ENCODE results near the gene LCN10.
A peak's percentile ranks its signal among the peaks of the same experiment; 100 is the strongest.

LCN10 gene

GRCh38 chr9:136695955-136696354 lies 46.8 kb downstream of the LCN10 start:
- Mint-ChIP-seq H3K9me3 (no peaks in the 10 kb centered on the region), H3K27ac (no peak overlapping the region), H3K36me3 (no peaks in the 10 kb centered on the region), H3K4me1 (peaks cover 9% of the 10 kb centered on the region), H3K27me3 (peaks cover 81% of the 10 kb centered on the region), H3K4me3 (no peak overlapping the region)
- CTCF ChIA-PET: interaction anchor here (2.2 kb wide), 1 partner anchor 24 kb away, joined by 7 read pairs; no protein-coding TSS in a partner anchor
- no peak for DNase-seq

- H3K4me3 Mint-ChIP-seq: no peak overlapping the region
- no peak overlapping the region for H3K27ac Mint-ChIP-seq
- peaks cover 78% of the 10 kb centered on the region for H3K27me3 Mint-ChIP-seq
- peaks cover 4% of the 10 kb centered on the region for H3K4me1 Mint-ChIP-seq
- H3K36me3 Mint-ChIP-seq: no peaks in the 10 kb centered on the region
- no peaks in the 10 kb centered on the region for H3K9me3 Mint-ChIP-seq
- DNase-seq: no peak
- CTCF ChIA-PET: interaction anchor here (1.1 to 2.2 kb wide), 2 partner anchors 20 to 23 kb away, joined by 3 to 7 read pairs; no protein-coding TSS in a partner anchor
Observed at GRCh38 chr9:136695435-136695895, 47.3 kb downstream of the LCN10 start.

GRCh38 chr9:136694872-136695247 lies 47.9 kb downstream of the LCN10 start:
- Mint-ChIP-seq H3K27ac (no peak overlapping the region), H3K9me3 (no peaks in the 10 kb centered on the region), H3K4me3 (no peak overlapping the region), H3K36me3 (no peaks in the 10 kb centered on the region), H3K4me1 (no peaks in the 10 kb centered on the region), H3K27me3 (peaks cover 78% of the 10 kb centered on the region)
- no peak for DNase-seq
- CTCF ChIA-PET: interaction anchor here (1.1 kb wide), 1 partner anchor 21 kb away, joined by 3 read pairs; no protein-coding TSS in a partner anchor

- Mint-ChIP-seq H3K4me1 (no peaks in the 10 kb centered on the region), H3K36me3 (no peaks in the 10 kb centered on the region), H3K27ac (no peak overlapping the region), H3K4me3 (no peak overlapping the region), H3K27me3 (peaks cover 78% of the 10 kb centered on the region), H3K9me3 (no peaks in the 10 kb centered on the region)
- DNase-seq: peak; percentile 42
- CTCF ChIA-PET: interaction anchor here (1.1 kb wide), 1 partner anchor 21 kb away, joined by 3 read pairs; no protein-coding TSS in a partner anchor
Observed at GRCh38 chr9:136694163-136694871, 48.4 kb downstream of the LCN10 start.

GRCh38 chr9:136693490-136694162 lies 49.1 kb downstream of the LCN10 start:
- Mint-ChIP-seq H3K4me1 (no peaks in the 10 kb centered on the region), H3K36me3 (no peaks in the 10 kb centered on the region), H3K9me3 (no peaks in the 10 kb centered on the region), H3K4me3 (no peak overlapping the region), H3K27ac (no peak overlapping the region), H3K27me3 (peaks cover 79% of the 10 kb centered on the region)
- CTCF ChIA-PET: no interaction called here
- no peak for DNase-seq

GRCh38 chr9:136693135-136693489 lies 49.6 kb downstream of the LCN10 start:
- Mint-ChIP-seq H3K4me1 (no peaks in the 10 kb centered on the region), H3K4me3 (no peak overlapping the region), H3K27me3 (peaks cover 79% of the 10 kb centered on the region), H3K27ac (no peak overlapping the region), H3K36me3 (no peaks in the 10 kb centered on the region), H3K9me3 (no peaks in the 10 kb centered on the region)
- no peak for DNase-seq
- CTCF ChIA-PET: no interaction called here

GRCh38 chr9:136692185-136693134 lies 50.3 kb downstream of the LCN10 start:
- Mint-ChIP-seq H3K9me3 (no peaks in the 10 kb centered on the region), H3K4me3 (no peak overlapping the region), H3K27ac (no peak overlapping the region), H3K27me3 (peaks cover 76% of the 10 kb centered on the region), H3K36me3 (no peaks in the 10 kb centered on the region), H3K4me1 (no peaks in the 10 kb centered on the region)
- DNase-seq: no peak
- CTCF ChIA-PET: no interaction called here

- CTCF ChIA-PET: no interaction called here
- Mint-ChIP-seq H3K9me3 (no peaks in the 10 kb centered on the region), H3K27ac (no peak overlapping the region), H3K4me1 (no peaks in the 10 kb centered on the region), H3K36me3 (no peaks in the 10 kb centered on the region), H3K4me3 (no peak overlapping the region), H3K27me3 (peaks cover 71% of the 10 kb centered on the region)
- DNase-seq: no peak
Observed at GRCh38 chr9:136691316-136692184, 51.2 kb downstream of the LCN10 start.

GRCh38 chr9:136690806-136691261 lies 51.9 kb downstream of the LCN10 start:
- Mint-ChIP-seq H3K36me3 (no peaks in the 10 kb centered on the region), H3K4me3 (no peak overlapping the region), H3K27me3 (peaks cover 71% of the 10 kb centered on the region), H3K4me1 (peaks cover 6% of the 10 kb centered on the region), H3K9me3 (no peaks in the 10 kb centered on the region), H3K27ac (no peak overlapping the region)
- DNase-seq: no peak
- CTCF ChIA-PET: no interaction called here

GRCh38 chr9:136690104-136690805 lies 52.5 kb downstream of the LCN10 start:
- CTCF ChIA-PET: no interaction called here
- H3K36me3 Mint-ChIP-seq: no peaks in the 10 kb centered on the region
- H3K9me3 Mint-ChIP-seq: no peaks in the 10 kb centered on the region
- H3K4me1 Mint-ChIP-seq: peaks cover 7% of the 10 kb centered on the region
- peaks cover 65% of the 10 kb centered on the region for H3K27me3 Mint-ChIP-seq
- no peak overlapping the region for H3K27ac Mint-ChIP-seq
- DNase-seq: no peak
- H3K4me3 Mint-ChIP-seq: no peak overlapping the region

GRCh38 chr9:136689108-136689460 lies 53.7 kb downstream of the LCN10 start:
- Mint-ChIP-seq H3K9me3 (no peaks in the 10 kb centered on the region), H3K4me1 (peaks cover 7% of the 10 kb centered on the region), H3K36me3 (no peaks in the 10 kb centered on the region), H3K27me3 (peaks cover 54% of the 10 kb centered on the region), H3K4me3 (peak overlapping the region; percentile 23), H3K27ac (no peak overlapping the region)
- CTCF ChIA-PET: no interaction called here
- no peak for DNase-seq

- no peaks in the 10 kb centered on the region for H3K36me3 Mint-ChIP-seq
- H3K27ac Mint-ChIP-seq: peak overlapping the region; percentile 60
- no peak for DNase-seq
- no peaks in the 10 kb centered on the region for H3K9me3 Mint-ChIP-seq
- H3K4me1 Mint-ChIP-seq: peaks cover 7% of the 10 kb centered on the region
- peak overlapping the region; percentile 49 for H3K4me3 Mint-ChIP-seq
- CTCF ChIA-PET: no interaction called here
- H3K27me3 Mint-ChIP-seq: peaks cover 53% of the 10 kb centered on the region
Observed at GRCh38 chr9:136688274-136689107, 54.2 kb downstream of the LCN10 start.
